ENCODE results near the gene ZNF641. TPM values are rescaled to one million over a fixed set of nuclear protein-coding genes. Genes with fewer than 3 reads are reported as not detected.

Gene ZNF641
- total RNA-seq, 1 experiment from 2014 or later = 12.1 TPM

DNA sequence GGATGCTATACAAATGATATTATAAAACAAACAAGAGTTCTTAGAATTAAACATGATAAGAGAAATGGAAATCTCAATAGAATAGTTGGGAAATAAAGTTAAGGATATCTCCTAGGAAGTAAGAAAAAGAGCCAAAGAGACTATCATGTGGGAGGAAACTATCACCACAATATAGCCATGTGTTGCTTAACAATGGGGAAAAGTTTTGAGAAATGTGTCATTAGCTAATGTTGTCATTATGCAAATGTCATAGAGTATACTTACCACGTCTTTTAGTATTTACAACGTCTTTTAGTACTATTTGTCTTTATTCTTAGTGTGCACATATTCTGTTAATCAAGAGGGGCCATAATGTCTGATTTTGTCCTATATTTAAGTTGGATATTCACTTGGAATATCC is 58.7 kb downstream of the ZNF641 start:
- no peak overlapping the region for H3K27ac ChIP-seq (ENCODE audit: low read depth, low read length)
- H4K20me1 ChIP-seq (ENCODE audit: insufficient read depth) = no peaks in the 10 kb centered on the region
- ChIA-PET CTCF (no interaction called here), POLR2A (no interaction called here), RAD21 (ENCODE audit: low non-redundant PET in 1 of 2, low total read pairs in 2 of 2, uncharacterized antibody in 2 of 2, unreplicated experiment in 2 of 2) (no interaction called here)
- TF ChIP-seq TCF7L2 (IDR thresholded peaks at IDR 0.05; ENCODE audit: borderline replicate concordance, extremely low read depth, insufficient read depth, insufficient read length) (no peak), CTCF (IDR thresholded peaks at IDR 0.05 in 2 of 3, conservative IDR thresholded peaks at IDR 0.05 in 1 of 3; ENCODE audit: borderline replicate concordance in 1 of 3, insufficient read depth in 1 of 3, low read depth in 2 of 3, low read length in 2 of 3) (no peak), ELF1 (IDR thresholded peaks at IDR 0.05; ENCODE audit: borderline replicate concordance, low read depth) (no peak), SIN3A (IDR thresholded peaks at IDR 0.05; ENCODE audit: low read depth) (no peak), EZH2phosphoT487 (IDR thresholded peaks at IDR 0.05; ENCODE audit: borderline replicate concordance) (no peak), RAD21 (IDR thresholded peaks at IDR 0.05; ENCODE audit: low read depth) (no peak), POLR2AphosphoS5 (IDR thresholded peaks at IDR 0.05; ENCODE audit: low read depth, low read length) (no peak), CEBPB (IDR thresholded peaks at IDR 0.05; ENCODE audit: low read depth) (no peak), ATF3 (IDR thresholded peaks at IDR 0.05) (no peak), ZFX (IDR thresholded peaks at IDR 0.05) (no peak), YY1 (IDR thresholded peaks at IDR 0.05; ENCODE audit: extremely low read depth, insufficient replicate concordance, low read depth, low read length) (no peak), JUND (IDR thresholded peaks at IDR 0.05) (no peak), SP1 (IDR thresholded peaks at IDR 0.05; ENCODE audit: low read depth) (no peak), CBX3 (IDR thresholded peaks at IDR 0.05; ENCODE audit: low read depth) (no peak), MAX (IDR thresholded peaks at IDR 0.05) (no peak), SRF (IDR thresholded peaks at IDR 0.05; ENCODE audit: low read depth) (no peak), EZH2 (IDR thresholded peaks at IDR 0.05) (no peak), FOSL1 (IDR thresholded peaks at IDR 0.05; ENCODE audit: low read depth) (no peak)
- TF ChIP-seq, protein P1, sequence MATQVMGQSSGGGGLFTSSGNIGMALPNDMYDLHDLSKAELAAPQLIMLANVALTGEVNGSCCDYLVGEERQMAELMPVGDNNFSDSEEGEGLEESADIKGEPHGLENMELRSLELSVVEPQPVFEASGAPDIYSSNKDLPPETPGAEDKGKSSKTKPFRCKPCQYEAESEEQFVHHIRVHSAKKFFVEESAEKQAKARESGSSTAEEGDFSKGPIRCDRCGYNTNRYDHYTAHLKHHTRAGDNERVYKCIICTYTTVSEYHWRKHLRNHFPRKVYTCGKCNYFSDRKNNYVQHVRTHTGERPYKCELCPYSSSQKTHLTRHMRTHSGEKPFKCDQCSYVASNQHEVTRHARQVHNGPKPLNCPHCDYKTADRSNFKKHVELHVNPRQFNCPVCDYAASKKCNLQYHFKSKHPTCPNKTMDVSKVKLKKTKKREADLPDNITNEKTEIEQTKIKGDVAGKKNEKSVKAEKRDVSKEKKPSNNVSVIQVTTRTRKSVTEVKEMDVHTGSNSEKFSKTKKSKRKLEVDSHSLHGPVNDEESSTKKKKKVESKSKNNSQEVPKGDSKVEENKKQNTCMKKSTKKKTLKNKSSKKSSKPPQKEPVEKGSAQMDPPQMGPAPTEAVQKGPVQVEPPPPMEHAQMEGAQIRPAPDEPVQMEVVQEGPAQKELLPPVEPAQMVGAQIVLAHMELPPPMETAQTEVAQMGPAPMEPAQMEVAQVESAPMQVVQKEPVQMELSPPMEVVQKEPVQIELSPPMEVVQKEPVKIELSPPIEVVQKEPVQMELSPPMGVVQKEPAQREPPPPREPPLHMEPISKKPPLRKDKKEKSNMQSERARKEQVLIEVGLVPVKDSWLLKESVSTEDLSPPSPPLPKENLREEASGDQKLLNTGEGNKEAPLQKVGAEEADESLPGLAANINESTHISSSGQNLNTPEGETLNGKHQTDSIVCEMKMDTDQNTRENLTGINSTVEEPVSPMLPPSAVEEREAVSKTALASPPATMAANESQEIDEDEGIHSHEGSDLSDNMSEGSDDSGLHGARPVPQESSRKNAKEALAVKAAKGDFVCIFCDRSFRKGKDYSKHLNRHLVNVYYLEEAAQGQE (IDR thresholded peaks at IDR 0.05; ENCODE audit: low read depth) = no peak
- no peaks in the 10 kb centered on the region for H3K36me3 ChIP-seq (ENCODE audit: control insufficient read depth in 1 of 2, insufficient read depth in 2 of 2, low read length in 2 of 2)
- ATAC-seq (no peak), DNase-seq (ENCODE audit: low read depth, low spot score) (no peak)
- H3K9me3 ChIP-seq (ENCODE audit: control insufficient read depth in 1 of 2, insufficient read depth in 1 of 2, low read depth in 1 of 2, low read length in 2 of 2) = no peaks in the 10 kb centered on the region
- intact Hi-C loops (cut with micrococcal nuclease) = no loop called here
- H3K4me1 ChIP-seq (ENCODE audit: control insufficient read depth in 1 of 2, insufficient read depth in 2 of 2, low read length in 2 of 2) = no peaks in the 10 kb centered on the region
- H3K4me2 ChIP-seq (ENCODE audit: low read length) = no peak overlapping the region
- H3K27me3 ChIP-seq (ENCODE audit: insufficient read depth, low read length) = no peaks in the 10 kb centered on the region
- H3K9ac ChIP-seq (ENCODE audit: low read length) = no peak overlapping the region
- BruUV-seq (replicated peaks) = no TSS peak
- H3K9me2 ChIP-seq (ENCODE audit: insufficient read depth) = no peaks in the 10 kb centered on the region
- no peak overlapping the region for H2AFZ ChIP-seq (ENCODE audit: low read depth, low read length, poor library complexity, severe bottlenecking)
- H3K4me3 ChIP-seq (replicated peaks in 1 of 2; ENCODE audit: low read depth in 1 of 2, low read length in 2 of 2) = no peak overlapping the region
- no peaks in the 10 kb centered on the region for H3K79me2 ChIP-seq (ENCODE audit: insufficient read depth, low read length)
